Measurements from ENCODE around the gene METTL14.

The METTL14 gene

GRCh38 chr4:118760092-118760491 is 74.9 kb downstream of the METTL14 start:
- no peak for DNase-seq

DNA sequence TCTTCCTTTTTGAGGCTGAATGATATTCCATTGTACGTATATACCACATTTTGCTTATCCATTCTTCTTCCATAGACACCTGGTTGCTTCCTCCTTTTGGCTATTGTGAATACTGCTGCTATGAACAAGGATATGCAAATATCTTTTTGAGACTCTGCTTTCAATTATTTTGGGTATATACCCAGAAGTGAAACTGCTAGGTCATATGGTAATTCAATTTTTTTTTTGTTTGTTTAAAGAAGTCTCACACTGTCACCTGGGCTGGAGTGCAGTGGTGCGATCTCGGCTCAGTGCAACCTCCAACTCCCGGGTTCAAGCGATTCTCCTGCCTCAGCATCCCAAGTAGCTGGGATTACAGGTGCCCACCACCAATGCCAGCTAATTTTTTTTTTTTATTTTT is 75.3 kb downstream of the METTL14 start:
- DNase-seq, result no peak

DNA sequence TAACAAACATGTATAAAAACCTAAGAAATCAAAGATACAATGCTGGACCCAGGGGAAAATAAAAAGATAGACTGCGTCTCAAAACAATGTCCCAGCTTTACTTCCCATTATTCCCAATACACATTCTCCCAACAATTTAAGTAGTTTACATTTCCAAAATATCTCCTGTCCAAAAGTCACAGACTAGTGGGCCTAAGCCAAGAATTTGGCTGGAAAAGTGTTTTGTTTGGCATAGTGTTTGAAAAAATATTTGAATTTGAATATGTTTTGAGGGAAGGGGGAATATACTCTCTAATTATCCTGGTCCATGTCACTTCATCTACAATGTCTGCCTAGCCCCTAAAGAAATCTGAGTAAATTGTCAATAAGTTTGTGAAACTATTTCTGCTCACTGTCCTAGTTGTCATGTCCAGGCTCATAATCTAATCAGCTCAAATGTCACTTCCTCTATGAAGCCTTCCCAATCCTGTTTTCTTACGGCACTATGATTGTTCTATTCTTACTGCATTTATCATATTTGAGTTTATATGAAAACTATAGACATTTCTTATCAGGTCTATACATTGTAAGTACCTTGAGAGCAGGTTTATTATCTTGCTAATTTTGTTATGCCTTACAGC is 76.3 kb downstream of the METTL14 start:
- DNase-seq, result no peak

- no peak for DNase-seq
These were observed 77.0 kb downstream of the METTL14 start for GRCh38 chr4:118762155-118762554.

DNA sequence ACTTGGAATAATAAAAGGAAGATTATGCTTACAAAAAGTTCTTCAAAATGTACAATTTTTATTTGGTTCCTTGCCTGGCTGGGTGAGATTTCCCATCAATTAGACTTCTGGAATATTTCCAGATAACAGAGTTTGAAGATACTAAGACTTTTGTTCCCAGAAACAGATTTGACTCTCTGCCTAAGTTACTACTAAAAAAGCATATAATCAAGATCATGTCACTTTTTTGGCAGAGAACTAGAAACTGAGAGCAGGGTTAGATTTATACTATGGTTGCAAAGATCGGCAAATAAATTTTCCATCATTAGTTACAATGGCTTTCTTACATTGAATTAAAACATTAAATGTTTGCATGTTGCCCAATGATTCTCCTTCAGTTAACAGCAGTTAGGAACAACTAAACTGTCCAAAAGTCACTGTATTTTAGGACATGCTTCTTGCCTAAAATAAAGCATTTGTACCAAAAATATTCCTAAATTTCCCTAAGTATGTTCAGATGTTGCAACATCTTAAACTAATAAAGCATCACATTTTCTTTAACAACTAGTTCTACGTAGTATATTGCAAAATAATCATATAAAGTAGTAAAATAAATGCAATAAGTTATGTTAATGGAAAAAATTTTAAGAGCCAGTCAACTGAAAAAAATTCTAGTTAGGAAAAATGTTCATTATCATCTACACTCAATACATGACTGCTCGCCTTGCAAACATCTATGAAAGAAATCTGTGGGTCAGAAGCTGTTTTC is 77.7 kb downstream of the METTL14 start:
- DNase-seq, result no peak
